Measurements from ENCODE around the gene PCDHGA10. TPM values are rescaled to one million over a fixed set of nuclear protein-coding genes. Genes with fewer than 3 reads are reported as not detected.
"Not testable (repeated sequence)": the region's sequence is repeated elsewhere in the genome, so short reads cannot be mapped to it uniquely, and the experiment has no call there.

Gene PCDHGA10
- total and polyA plus RNA-seq, 2 donors, result 1.6 to 12.3 TPM

DNA sequence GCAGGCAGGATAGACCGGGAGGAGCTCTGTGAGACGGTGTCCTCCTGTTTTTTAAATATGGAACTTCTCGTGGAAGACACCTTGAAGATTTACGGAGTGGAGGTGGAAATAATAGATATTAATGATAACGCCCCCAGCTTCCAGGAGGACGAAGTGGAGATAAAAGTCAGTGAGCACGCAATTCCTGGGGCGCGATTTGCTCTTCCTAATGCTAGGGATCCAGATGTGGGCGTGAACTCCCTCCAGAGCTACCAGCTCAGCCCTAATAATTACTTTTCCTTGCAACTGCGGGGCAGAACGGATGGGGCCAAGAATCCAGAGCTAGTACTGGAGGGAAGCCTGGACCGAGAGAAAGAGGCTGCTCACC is 8.7 kb downstream of the PCDHGA10 start:
- WGBS, result 12% methylated on average over 13 of the region's 13 CpGs
- Histone ChIP-seq H3K4me1 (ENCODE audit: insufficient read depth) (no peaks in the 10 kb centered on the region), H3K36me3 (ENCODE audit: insufficient read depth) (no peaks in the 10 kb centered on the region), H3K27ac (ENCODE audit: low read depth) (no peak overlapping the region), H3K4me3 (ENCODE audit: low read depth, low read length) (no peak overlapping the region)
- no peak for DNase-seq (ENCODE audit: extremely low spot score)

DNA sequence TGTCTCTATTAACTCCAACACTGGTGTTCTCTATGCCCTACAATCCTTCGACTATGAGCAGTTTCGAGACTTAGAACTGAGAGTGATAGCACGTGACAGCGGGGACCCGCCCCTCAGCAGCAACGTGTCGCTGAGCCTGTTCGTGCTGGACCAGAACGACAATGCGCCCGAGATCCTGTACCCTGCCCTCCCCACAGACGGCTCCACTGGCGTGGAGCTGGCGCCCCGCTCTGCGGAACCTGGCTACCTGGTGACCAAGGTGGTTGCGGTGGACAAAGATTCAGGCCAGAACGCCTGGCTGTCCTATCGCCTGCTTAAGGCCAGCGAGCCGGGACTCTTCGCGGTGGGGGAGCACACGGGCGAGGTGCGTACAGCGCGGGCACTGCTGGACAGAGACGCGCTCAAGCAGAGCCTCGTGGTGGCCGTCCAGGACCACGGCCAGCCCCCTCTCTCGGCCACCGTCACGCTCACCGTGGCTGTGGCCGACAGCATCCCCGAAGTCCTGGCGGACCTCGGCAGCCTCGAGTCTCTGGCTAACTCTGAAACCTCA is 10.0 kb downstream of the PCDHGA10 start:
- Histone ChIP-seq H3K4me1 (ENCODE audit: insufficient read depth) (no peaks in the 10 kb centered on the region), H3K36me3 (ENCODE audit: insufficient read depth) (no peaks in the 10 kb centered on the region), H3K4me3 (ENCODE audit: low read depth, low read length) (no peak overlapping the region), H3K27ac (ENCODE audit: low read depth) (no peak overlapping the region)
- 24% methylated on average over 42 of the region's 42 CpGs for WGBS
- DNase-seq (ENCODE audit: extremely low spot score), result no peak

DNA sequence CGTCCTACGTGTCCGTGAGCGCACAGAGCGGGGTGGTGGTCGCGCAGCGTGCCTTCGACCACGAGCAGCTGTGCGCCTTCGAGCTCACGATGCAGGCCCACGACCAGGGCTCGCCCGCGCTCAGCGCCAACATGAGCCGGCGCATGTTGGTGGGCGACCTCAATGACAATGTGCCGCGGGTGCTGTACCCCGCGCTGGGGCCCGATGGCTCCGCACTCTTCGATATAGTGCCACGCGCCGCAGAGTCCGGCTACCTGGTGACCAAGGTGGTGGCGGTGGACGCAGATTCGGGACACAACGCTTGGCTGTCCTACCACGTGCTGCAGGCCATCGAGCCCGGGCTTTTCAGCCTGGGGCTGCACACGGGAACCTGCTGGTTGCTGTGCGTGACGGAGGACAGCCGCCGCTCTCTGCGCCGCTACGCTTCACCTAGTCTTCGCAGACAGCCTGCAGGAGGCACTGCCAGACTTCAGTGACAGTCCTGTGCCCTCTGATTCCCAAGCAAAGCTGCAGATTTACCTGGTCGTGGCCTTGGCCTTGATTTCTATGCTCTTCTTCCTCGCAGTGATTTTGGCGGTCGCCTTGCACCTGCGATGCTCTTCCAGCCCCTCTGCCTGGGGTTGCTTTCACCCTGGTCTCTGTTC is 15.1 kb downstream of the PCDHGA10 start:
- H3K27ac ChIP-seq (ENCODE audit: low read depth), result no peak overlapping the region
- H3K4me3 ChIP-seq (ENCODE audit: low read depth, low read length), result no peak overlapping the region
- no peaks in the 10 kb centered on the region for H3K36me3 ChIP-seq (ENCODE audit: insufficient read depth)
- no peak for DNase-seq (ENCODE audit: extremely low spot score)
- H3K4me1 ChIP-seq (ENCODE audit: insufficient read depth), result no peaks in the 10 kb centered on the region
- 40% methylated on average over 53 of the region's 53 CpGs for WGBS

DNA sequence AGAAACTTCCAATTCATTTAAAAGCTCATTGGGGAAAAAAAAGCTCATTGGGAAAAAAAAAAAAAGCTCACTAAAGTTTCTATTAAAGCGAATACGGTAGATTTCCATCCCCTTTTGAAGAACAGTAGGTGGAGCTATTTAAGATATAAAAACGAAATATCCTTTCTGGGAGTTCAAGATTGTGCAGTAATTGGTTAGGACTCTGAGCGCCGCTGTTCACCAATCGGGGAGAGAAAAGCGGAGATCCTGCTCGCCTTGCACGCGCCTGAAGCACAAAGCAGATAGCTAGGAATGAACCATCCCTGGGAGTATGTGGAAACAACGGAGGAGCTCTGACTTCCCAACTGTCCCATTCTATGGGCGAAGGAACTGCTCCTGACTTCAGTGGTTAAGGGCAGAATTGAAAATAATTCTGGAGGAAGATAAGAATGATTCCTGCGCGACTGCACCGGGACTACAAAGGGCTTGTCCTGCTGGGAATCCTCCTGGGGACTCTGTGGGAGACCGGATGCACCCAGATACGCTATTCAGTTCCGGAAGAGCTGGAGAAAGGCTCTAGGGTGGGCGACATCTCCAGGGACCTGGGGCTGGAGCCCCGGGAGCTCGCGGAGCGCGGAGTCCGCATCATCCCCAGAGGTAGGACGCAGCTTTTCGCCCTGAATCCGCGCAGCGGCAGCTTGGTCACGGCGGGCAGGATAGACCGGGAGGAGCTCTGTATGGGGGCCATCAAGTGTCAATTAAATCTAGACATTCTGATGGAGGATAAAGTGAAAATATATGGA is 17.7 kb downstream of the PCDHGA10 start, which contains the start of gene PCDHGA12:
TSS of gene PCDHGA12 (plus strand) at position 176 of the 782 bp plus-strand sequence. CDS start at position 429, 253 bp downstream.
- peak within 1 kb of the TSS; percentile 0 for H3K4me3 ChIP-seq (ENCODE audit: low read depth, low read length)
- H3K4me1 ChIP-seq (ENCODE audit: insufficient read depth), result no peaks in the 10 kb centered on the region
- no peak for DNase-seq (ENCODE audit: extremely low spot score)
- H3K27ac ChIP-seq (ENCODE audit: low read depth), result no peak within 1 kb of the TSS
- no peaks in the 10 kb centered on the region for H3K36me3 ChIP-seq (ENCODE audit: insufficient read depth)
- 15% methylated on average over 33 of the region's 33 CpGs for WGBS

DNA sequence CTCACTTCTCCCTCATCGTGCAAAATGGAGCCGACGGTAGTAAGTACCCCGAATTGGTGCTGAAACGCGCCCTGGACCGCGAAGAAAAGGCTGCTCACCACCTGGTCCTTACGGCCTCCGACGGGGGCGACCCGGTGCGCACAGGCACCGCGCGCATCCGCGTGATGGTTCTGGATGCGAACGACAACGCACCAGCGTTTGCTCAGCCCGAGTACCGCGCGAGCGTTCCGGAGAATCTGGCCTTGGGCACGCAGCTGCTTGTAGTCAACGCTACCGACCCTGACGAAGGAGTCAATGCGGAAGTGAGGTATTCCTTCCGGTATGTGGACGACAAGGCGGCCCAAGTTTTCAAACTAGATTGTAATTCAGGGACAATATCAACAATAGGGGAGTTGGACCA is 18.5 kb downstream of the PCDHGA10 start:
- Histone ChIP-seq H3K36me3 (ENCODE audit: insufficient read depth) (no peaks in the 10 kb centered on the region), H3K27ac (ENCODE audit: low read depth) (no peak overlapping the region), H3K4me1 (ENCODE audit: insufficient read depth) (no peaks in the 10 kb centered on the region), H3K4me3 (ENCODE audit: low read depth, low read length) (peak overlapping the region; percentile 0)
- DNase-seq (ENCODE audit: extremely low spot score), result no peak
- 14% methylated on average over 37 of the region's 37 CpGs for WGBS

DNA sequence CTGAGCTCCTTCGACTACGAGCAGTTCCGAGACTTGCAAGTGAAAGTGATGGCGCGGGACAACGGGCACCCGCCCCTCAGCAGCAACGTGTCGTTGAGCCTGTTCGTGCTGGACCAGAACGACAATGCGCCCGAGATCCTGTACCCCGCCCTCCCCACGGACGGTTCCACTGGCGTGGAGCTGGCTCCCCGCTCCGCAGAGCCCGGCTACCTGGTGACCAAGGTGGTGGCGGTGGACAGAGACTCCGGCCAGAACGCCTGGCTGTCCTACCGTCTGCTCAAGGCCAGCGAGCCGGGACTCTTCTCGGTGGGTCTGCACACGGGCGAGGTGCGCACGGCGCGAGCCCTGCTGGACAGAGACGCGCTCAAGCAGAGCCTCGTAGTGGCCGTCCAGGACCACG is 19.5 kb downstream of the PCDHGA10 start:
- not testable (repeated sequence) for H3K4me1 ChIP-seq (ENCODE audit: insufficient read depth); H3K36me3 ChIP-seq (ENCODE audit: insufficient read depth); H3K4me3 ChIP-seq (ENCODE audit: low read depth, low read length); DNase-seq (ENCODE audit: extremely low spot score); H3K27ac ChIP-seq (ENCODE audit: low read depth)
- 34% methylated on average over 37 of the region's 38 CpGs for whole genome bisulfite sequencing

DNA sequence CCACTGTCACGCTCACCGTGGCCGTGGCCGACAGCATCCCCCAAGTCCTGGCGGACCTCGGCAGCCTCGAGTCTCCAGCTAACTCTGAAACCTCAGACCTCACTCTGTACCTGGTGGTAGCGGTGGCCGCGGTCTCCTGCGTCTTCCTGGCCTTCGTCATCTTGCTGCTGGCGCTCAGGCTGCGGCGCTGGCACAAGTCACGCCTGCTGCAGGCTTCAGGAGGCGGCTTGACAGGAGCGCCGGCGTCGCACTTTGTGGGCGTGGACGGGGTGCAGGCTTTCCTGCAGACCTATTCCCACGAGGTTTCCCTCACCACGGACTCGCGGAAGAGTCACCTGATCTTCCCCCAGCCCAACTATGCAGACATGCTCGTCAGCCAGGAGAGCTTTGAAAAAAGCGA is 19.9 kb downstream of the PCDHGA10 start:
- not testable (repeated sequence) for H3K36me3 ChIP-seq (ENCODE audit: insufficient read depth); H3K4me3 ChIP-seq (ENCODE audit: low read depth, low read length); H3K4me1 ChIP-seq (ENCODE audit: insufficient read depth); DNase-seq (ENCODE audit: extremely low spot score); H3K27ac ChIP-seq (ENCODE audit: low read depth)
- WGBS, result 25% methylated on average over 29 of the region's 29 CpGs

DNA sequence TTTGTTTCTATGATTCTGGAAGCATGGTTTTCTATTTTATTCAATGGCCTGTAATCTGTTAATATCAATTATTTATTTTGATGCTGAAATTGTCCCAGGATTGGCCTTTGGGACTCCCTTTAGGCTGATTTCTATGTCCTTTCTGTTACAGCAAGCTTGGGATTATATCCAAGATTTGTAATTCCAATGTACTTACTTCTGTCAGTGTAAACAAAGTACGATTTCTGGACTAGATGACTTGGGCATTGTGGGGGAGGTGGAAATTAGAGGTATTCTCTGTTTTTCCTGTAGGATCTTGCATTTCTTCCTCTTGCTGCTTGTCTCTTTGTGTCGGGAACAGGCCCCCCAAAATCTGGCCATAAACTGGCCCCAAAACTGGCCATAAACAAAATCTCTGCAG is 21.2 kb downstream of the PCDHGA10 start:
- no peaks in the 10 kb centered on the region for H3K4me1 ChIP-seq (ENCODE audit: insufficient read depth)
- no peak for DNase-seq (ENCODE audit: extremely low spot score)
- no peak overlapping the region for H3K27ac ChIP-seq (ENCODE audit: low read depth)
- WGBS, result 76% methylated on average over 2 of the region's 2 CpGs
- no peak overlapping the region for H3K4me3 ChIP-seq (ENCODE audit: low read depth, low read length)
- H3K36me3 ChIP-seq (ENCODE audit: insufficient read depth), result no peaks in the 10 kb centered on the region

DNA sequence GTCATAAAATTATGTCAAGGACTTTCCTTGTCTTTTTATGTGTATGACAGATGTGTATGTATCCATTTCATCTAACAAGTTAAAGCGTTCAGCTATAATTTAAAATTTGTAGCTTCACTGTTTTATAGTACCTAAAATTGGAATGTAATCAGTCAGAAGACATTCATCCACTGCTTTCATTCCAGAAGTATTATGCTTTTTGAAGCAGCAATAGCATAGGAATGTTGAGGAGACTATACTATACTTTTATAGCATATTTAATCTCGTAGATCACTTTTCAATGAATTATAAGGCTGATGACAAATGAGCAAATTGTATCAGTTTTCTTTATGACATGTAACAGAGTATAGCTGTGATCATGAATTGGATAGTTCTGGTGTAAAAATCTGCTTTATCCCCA is 24.4 kb downstream of the PCDHGA10 start:
- DNase-seq (ENCODE audit: extremely low spot score), result no peak
- no peak overlapping the region for H3K27ac ChIP-seq (ENCODE audit: low read depth)
- H3K4me3 ChIP-seq (ENCODE audit: low read depth, low read length), result no peak overlapping the region
- no peaks in the 10 kb centered on the region for H3K36me3 ChIP-seq (ENCODE audit: insufficient read depth)
- WGBS, result 92% methylated on average over 2 of the region's 2 CpGs
- no peaks in the 10 kb centered on the region for H3K4me1 ChIP-seq (ENCODE audit: insufficient read depth)

DNA sequence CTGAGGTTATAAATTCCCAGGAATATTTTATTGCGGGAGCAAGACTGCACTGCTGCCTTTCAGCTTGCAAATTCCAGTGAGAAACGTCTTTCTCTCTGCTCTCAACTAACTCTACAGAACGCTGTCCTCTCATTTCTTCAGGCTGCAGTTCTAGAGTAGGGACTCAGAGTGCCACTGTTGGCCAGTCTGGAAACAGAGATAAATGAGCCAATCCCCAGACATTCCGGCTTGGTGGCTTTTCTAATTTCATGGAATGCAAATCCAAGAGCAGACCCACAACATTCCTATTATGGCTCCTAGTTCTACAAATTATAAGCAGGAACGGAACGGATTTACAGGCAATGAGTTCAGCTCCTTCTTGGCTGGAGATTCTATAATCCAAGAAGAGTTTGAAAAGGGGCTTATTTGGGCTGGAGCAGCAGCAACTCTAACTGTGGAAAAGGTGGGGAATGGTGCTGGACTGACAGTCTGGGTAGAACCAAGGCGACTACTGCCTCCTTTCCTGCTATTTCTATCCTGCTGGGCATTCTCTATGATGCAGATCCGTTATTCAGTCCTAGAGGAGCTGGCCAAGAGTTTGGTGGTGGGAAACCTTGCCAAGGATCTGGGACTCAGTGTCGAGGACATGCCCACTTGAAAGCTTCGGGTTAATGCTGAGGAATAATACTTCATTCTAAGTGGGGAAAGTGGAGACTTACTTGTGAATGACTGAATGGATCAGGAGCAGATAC is 26.8 kb downstream of the PCDHGA10 start:
- Histone ChIP-seq H3K4me3 (ENCODE audit: low read depth, low read length) (no peak overlapping the region), H3K36me3 (ENCODE audit: insufficient read depth) (no peaks in the 10 kb centered on the region), H3K4me1 (ENCODE audit: insufficient read depth) (no peaks in the 10 kb centered on the region), H3K27ac (ENCODE audit: low read depth) (no peak overlapping the region)
- WGBS, result 62% methylated on average over 10 of the region's 10 CpGs
- DNase-seq (ENCODE audit: extremely low spot score), result no peak

DNA sequence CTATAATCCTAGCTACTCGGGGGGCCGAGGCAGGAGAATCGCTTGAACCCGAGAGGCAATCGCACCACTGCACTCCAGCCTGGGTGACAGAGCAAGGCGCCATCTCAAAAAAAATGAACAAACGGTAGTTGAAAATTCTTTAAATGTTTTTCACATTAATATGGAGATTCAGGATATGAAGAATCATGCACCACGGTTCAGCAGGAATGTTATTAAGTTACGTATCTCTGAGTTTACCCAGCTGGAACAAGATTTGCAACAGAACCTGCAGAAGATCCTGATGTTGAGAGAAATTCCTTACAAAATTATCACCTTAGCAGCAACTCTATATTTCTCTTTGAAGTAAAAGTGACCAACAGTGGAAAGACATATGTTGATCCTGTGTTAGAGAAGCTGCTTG is 27.6 kb downstream of the PCDHGA10 start:
- no peak for DNase-seq (ENCODE audit: extremely low spot score)
- Histone ChIP-seq H3K27ac (ENCODE audit: low read depth) (no peak overlapping the region), H3K36me3 (ENCODE audit: insufficient read depth) (no peaks in the 10 kb centered on the region), H3K4me1 (ENCODE audit: insufficient read depth) (no peaks in the 10 kb centered on the region), H3K4me3 (ENCODE audit: low read depth, low read length) (no peak overlapping the region)
- WGBS, result 95% methylated on average over 9 of the region's 9 CpGs

DNA sequence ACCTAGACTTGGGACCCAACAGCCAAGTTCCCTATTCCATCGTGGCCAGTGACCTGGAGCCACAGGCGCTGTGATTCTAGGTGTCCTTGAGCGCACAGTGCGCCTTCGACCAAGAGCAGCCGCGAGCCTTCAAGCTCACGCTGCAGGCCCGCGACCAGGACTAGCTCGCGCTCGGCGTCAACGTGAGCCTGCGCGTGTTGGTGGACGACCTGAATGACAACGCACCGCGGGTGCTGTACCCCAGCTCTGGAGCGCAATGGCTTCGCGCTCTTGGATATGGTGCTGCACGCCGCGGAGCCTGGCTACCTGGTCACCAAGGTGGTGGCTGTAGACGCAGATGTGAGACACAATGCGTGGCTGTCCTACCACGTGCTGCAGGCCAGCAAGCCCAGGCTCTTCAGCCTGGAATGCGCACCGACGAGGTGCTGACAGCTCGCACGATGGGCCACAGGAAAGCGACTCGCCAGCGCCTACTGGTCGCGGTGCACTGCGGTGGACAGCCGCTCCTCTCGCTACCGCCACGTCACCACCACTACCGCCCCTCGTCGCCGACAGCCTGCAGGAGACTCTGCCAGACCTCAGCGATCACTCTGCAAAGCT is 28.9 kb downstream of the PCDHGA10 start:
- 44% methylated on average over 50 of the region's 50 CpGs for WGBS
- H3K4me3 ChIP-seq (ENCODE audit: low read depth, low read length), result no peak overlapping the region
- no peaks in the 10 kb centered on the region for H3K4me1 ChIP-seq (ENCODE audit: insufficient read depth)
- H3K36me3 ChIP-seq (ENCODE audit: insufficient read depth), result no peaks in the 10 kb centered on the region
- H3K27ac ChIP-seq (ENCODE audit: low read depth), result no peak overlapping the region
- no peak for DNase-seq (ENCODE audit: extremely low spot score)

DNA sequence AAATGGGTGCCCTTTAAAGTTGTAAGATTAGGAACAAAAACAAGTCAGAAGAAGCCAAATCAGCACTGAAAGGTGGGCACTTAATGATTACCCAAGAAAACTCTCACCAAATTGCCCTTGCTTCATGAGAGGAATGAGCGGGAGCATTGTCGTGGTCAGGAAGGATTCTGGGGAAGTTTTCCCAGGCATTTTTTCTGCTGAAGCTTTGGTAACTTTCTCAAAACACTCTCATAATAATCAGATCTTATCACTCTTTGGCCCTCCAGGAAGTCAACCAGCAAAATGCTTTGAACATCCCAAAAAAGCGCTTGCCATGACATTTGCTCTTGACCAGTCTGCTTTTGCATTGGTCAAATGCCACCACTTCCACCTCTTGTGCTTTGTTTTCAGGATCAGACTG is 52.6 kb downstream of the PCDHGA10 start:
- Histone ChIP-seq H3K4me3 (ENCODE audit: low read depth, low read length) (no peak overlapping the region), H3K36me3 (ENCODE audit: insufficient read depth) (no peaks in the 10 kb centered on the region), H3K27ac (ENCODE audit: low read depth) (no peak overlapping the region), H3K4me1 (ENCODE audit: insufficient read depth) (no peaks in the 10 kb centered on the region)
- 95% methylated on average over 3 of the region's 3 CpGs for WGBS
- no peak for DNase-seq (ENCODE audit: extremely low spot score)

Data from urinary bladder (tissue), 4 donors.